HG03060 (cell line): ENCODE measurements around the gene MAP4K5.
A peak's percentile ranks its signal among the peaks of the same experiment; 100 is the strongest.
"Not testable (repeated sequence)": the region's sequence is repeated elsewhere in the genome, so short reads cannot be mapped to it uniquely, and the experiment has no call there.

Source experiments
- ATAC-seq: cut with Tn5 transposase; IDR thresholded peaks from one replicate; pipeline ENCODE4 v1.9.1; 2021; ENCODE audit warnings: low read depth, moderate number of reproducible peaks; ENCODE audit not compliant: unreplicated experiment

MAP4K5 gene

DNA sequence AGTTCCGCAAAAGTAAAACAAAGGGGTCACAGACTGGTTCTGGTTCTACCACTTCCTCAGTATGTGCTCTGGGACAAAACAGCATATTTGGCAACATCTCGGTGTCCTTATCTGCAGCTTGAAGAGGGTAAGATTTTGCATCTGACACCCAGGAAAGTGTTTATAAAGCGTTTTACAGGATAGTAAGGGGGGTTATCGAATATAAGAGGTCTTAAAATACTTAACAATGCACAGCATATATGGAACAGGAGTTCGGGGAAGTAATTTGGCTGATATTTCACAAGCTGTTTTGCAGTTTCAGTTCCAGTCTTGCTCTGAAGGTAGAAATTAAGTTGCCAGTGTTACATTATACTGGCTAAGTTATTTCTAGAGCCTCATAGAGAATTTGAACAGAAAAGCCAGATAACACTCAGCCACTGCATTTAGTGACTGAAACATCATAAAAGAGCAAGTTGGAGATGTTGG, 904 bp upstream of the MAP4K5 start:
- ATAC-seq, result no peak

DNA sequence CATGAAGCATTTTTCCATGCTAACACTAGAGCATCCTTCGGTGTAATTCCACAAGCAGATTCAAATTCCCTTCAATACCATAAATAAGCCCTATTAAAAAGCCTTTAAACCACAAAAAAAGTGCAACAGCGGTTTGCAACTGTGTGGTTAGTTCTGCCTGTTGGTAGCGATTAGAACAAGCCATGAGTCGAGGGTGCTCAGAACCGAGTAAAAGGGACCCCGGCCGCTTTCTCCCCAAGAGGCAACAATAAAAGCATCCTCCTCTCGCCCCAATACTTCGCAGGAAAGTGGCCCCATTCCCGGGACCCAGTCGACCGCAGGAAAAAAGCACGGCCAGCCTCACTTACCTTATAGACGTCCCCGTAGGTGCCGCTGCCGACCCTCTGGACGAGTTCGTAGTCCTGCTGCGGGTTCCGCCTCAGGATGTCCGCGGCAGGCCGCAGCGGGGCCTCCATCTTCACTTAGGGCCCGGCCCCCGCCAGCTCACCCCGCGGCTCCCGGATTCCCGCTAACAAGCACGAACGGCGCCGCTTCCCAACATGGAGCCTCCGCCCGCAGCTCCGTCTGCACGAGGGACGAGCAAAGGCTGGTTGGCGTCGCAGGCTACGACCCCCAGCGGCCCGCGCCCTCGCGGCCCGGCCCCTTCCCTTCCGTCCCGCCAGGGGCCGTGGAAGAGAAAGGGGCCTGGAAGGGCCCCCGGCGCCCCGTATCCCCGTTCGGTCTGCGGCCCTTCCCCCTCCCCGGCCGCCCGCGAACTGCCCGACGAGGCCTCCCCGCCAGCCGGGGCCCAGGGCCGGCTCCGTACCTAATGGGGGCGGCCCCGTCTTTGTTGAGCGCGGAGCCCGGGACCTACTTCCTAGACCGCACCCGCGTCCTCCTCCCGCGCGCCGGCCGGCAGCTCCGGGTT, 521 bp downstream of the MAP4K5 start:
- peak; percentile 11 for ATAC-seq

DNA sequence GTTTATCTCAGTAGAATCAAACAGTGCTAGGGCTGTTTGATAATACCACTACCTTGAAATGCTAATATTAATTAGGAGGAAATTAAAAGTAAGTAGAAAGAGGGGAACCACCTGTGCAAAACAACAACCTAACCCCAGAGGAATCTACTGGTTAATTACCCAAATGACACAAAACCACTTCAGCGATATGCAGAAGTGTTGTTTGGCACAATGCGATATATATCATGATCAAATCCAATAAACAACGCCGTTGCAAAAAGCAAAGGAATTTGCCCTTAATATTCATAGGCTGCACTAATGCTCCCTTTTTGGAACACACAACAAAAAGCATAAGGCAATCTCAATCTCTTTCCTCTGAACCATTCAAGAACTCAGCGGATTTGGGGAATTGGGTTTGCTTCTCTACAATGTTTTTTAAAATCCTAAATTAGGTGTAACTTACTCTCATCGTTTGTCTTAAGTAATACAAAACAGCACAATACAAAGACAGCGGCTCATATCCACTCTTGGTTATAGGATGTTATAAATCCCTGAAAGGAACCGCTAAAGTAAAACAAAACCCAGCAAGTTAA, 1.5 kb downstream of the MAP4K5 start:
- ATAC-seq, result no peak

DNA sequence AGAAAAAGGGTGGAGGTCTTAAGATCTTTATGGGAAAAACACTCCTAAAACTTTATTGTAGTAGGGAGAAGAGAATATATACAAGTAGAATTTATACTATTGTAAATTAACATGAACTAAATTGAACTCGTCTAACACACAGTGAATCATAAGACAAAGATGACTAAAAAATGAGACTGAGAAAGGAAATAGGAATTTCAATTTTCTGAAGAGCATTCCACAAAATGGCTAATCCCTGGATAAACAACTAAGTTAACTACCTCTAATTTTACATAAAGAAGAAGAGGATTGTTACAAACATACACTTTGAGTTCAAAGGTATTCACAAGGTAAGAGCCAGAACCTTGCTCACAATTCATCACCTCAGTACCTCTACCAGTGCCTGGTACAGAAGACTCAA, 2.0 kb downstream of the MAP4K5 start:
- ATAC-seq, result no peak

DNA sequence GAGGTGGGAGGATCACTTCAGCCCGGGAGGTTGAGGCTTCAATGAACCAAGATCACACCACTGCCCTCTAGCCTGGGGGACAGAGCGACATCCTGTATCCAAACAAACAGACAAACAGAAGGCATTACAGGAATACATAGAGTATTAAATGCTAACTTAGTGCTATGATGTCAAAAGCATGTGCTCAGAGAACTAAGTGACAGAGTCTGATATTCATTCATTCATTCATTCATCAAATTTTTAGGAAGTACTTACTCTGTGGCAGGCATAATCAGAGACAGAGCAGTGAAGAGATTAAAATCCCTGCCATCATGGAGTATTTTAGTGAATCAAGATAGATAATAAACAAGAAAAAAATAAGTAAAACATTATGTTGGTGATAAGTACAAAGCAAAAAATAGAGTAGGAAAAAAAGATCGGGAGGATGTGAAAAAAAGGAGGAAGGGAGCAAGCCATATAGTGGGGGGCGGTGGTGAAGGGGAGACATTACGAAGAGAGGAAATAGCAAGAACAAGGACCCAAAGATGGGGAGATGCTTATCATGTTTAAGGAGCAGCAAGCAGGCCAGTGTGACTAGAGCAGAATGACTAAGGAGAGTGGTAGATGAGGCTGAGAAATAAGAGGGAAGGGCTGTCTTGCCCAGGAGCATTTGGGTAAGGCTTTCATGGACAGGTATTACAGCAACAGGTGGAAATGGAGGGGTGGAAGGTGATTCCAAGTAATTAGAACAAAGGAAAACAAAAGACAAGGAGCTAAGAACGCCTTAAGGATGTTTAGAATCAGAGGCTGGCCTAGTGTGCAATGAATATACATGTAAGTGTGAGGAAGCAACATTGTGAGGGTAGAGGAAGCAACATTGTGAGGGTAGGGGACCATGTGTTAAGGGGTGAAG, 2.8 kb downstream of the MAP4K5 start:
- no peak for ATAC-seq

DNA sequence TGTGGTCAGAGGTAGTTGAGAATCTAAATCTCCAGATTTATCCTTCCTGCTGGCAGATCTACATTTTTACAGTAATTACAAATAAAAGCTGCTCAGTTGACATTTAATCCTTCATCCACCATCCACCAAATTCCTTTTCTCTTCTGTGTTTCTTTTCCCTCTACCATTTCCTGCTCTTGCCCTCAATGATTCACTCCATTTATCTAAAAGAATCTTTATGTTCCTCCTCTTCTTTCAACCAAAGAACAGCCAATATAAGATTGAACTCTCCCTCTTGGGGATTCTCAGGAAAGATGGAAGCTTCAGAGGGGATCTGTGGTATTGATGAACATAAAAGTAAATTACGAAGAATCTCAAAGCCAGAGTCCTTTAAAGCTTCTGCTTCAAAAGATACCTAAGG, 4.4 kb downstream of the MAP4K5 start:
- ATAC-seq, result no peak

DNA sequence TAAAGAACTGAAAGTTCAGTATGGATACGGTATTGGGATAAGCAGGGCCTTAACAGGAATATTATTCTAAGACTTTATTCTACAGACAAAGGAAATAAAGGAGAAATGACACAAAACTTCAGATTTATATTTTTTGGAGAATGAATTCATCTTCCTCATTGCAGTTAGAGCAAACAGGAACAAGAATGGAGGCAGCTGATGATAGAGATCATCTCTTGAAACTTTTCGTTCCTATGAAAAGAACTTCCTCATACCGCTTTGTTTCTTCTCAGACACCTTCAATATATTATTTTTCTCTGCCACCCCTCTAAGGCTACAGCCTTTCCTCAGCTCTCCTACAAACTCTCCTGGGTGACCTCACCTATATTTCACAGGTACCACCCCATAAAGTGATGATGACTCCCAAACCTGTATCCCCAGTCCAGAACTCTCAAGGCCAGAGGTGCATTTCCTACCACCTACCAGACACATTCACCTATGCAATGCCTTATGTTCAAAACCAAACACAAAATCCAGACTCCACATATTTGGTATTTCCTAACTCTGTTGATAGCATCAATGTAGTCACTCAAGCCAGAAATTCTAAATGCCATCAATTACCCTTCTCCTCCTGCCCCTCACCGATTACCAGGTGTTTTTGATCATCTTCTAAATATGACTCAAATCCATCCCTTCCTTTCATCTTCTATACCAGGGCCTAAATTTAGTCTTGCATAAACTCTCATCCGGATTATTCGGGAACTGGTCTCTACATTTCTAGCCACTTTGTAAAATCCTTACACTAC, 7.4 kb downstream of the MAP4K5 start:
- no peak for ATAC-seq

DNA sequence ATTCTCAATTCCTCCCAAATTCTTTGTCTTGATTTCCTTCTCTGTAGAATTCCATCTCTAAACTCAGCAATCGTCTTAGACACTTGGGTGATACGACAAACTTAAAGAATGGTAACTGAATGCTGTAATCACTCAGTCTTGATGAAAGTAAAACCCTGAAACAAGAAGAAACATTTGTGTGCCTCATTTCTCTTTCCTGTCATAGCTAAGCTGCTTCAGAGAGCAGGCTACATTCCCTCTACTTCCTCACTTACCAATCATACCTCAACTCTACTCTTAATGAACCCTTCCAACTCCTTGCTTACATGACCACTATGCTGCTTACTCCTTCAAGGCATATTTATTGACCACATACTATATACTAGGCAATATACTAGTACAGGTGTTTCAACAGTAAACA, 8.3 kb downstream of the MAP4K5 start:
- ATAC-seq, result no peak

DNA sequence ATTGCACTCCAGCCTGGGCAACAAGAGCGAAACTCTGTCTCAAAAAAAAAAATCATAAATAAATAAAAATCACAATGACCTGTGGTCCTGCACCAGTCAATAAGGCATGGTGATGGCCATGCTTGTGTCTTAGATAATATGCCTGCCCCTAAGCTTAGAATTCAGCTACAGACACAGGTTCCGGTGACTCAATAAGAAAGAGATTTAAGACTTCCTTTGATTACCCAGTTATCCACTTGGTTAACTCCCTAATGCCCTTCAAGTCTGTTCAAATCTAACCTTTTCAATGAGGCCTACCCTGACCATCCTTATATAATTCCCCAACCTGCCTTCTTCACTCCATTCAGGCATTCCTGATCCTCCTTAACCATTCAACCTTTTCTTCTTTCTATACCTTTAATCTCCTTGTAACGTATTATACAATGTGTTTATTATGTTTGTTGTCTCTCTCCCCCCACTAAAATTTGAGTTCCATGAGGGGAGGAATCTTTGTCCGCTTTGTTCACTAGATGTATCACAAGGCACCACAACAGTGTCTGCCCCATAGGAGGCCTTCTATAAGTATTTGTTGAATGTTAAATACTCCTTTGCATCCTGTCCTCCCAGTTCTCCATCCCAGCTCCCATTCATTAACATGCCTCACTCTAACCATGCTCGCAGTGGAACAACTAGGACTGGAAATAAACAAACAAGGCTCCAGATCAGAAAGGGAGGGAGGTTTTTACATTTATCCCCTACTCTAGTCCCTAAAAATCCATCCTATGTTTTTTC, 8.9 kb downstream of the MAP4K5 start:
- ATAC-seq, result no peak

DNA sequence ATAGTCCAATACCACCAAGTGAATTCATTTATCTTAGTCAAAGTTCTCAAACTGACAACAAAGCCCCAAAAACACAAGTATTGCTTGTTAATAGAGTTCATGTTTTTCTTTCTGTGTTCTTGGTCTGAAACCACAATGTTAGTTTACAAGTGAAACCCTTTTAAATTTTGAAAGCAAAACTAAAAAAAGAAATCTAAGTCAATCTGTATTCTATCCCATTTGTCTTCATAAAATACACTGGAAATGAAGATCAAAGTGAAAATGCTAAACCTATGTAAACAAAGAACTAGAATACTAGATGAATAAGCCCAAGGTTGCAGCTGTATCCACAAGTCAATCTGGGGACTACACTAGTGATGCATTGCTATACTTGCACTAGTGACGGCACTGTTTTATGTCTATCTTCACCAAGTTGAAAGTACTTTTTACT, 10.4 kb downstream of the MAP4K5 start:
- peak; percentile 37 for ATAC-seq

DNA sequence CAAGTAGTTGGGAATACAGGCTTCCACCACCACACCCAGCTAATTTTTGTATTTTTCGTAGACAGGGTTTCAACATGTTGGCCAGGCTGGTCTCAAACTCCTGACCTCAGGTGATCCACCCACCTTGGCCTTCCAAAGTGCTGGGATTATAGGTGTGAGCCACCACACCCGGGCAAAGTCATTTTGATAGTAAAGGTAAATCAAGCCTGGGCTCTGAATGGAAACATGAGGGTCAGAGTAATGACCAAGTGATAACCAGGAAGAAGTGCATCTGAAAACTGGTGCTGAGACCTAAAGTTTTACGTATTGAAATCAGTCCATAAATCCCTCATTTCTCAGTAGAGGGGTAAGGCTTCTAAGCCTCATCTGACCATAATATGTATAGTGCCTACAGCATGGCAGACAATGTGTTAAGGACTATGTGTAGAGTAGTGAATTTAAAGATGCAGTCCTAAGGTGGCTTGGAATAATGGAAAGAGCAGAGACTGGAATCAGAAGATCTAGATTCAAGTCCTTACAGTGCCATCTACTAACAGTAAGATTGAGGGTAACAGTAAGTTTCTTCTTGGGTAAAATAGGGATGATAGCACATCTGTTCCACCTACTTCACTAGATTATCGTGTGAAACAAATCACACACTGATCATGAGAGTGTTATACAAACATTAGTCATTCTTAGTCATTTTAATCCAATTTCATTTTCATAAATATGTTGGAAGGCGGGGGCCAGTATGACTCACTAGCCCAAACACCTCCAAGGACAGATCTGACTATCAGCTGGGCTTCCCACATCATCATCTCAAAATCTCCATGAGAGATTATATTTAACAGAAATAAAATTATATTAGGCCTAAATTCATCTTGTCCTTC, 11.2 kb downstream of the MAP4K5 start:
- ATAC-seq, result peak; percentile 73

DNA sequence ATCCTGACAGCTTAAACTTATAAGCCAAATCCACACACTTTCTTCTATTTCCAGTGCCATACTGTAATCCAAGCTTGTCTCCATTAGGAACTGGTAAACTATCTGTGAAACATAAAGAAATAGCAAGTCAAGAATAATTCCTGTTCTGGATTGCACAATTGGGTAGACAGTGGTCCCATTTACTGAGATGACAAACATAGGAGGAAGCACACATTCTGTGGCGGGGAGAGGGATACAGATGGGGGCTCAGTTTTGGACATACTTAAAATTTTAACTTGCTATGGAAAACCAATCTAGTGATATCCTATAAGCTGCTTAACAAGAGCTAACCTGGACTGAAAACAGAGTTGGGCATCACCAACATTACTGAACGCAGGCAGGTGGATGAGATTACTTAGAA, 16.3 kb downstream of the MAP4K5 start:
- ATAC-seq, result no peak

DNA sequence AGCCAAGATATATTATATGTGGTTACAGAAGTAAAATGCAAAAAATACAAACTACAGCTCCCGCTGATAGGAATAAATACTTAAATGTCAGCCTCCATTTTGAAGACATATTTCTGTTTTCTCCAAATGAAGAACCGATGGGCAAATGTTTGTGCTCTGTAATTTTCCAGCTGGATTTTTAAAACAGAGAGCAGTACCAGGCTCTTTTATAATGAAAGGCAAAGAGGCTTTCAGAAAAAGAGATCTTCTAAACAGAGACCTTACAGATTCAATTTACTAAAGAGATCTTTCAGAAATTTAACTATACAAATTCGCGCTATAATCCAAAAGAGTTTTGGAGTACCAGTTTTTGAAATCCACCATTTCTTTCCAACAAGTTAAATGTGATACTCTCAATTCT, 19.9 kb downstream of the MAP4K5 start:
- ATAC-seq, result no peak

DNA sequence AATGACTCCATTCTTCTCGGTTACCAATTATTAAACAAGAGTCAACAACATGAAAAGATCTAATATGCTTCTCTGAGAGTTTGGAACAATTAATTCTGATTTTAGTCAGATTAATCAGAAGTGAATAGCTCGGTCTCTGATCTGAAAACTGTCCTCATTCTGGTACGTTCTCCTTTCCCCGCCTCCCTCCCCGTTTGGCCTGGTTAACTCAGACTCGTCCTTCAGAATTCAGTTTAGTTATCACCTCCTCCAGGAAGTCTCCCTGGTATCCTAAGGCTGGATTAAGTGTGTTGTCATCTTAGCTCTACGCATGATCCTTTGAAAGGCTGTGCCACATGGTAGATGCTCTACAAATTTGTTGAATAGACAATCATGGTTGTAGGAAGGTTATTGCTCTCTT, 22.2 kb downstream of the MAP4K5 start:
- no peak for ATAC-seq

DNA sequence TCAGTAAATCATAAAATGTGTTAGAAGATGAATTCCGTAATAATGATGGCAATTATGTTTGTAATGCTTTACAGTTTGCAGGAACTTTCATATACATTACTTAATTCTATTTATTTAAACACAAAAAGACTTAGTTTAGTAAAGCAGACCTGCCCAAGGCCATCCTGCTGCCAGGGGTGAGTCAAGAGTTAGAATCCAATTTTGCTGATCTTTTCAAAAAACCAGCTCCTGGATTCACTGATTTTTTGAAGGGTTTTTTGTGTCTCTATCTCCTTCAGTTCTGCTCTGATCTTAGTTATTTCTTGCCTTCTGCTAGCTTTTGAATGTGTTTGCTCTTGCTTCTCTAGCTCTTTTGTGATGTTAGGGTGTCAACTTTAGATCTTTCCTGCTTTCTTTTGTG, 25.3 kb downstream of the MAP4K5 start:
- not testable (repeated sequence) for ATAC-seq

DNA sequence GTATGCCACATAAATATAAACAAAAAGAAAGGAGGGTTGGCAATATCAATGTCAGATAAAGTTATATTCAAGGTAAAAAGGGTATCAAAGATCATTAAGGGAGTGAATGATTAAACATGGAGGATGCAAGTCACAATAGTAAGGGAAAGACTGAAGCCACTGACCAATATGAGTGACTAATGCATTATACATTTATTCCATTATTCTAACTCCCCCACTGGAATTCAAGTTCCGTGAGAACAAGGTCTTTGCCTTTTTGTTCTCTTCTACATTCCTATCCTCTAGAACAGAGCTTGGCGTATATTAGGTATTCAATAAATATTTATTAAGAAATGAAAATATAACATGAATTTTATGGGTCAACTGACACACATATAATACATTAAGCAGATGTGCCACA, 30.7 kb downstream of the MAP4K5 start:
- no peak for ATAC-seq

DNA sequence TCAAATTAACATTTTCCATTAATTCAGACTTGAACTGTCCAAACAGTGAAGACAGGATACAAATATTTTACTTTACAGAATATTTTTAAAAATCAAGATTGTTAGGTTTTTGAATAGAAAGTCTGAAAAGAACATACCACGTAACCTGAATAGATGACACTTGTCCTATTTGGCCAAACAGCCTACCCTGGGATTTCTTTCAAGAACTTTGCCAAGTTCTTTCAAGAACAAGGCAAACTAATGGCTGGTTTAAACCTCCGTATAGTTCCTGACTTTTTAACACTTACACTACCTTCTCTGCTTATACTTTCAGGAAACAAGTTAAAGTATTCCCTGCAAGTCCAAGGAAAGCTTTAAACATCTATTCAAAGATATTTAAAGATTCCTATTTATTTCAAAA, 35.0 kb downstream of the MAP4K5 start:
- no peak for ATAC-seq

DNA sequence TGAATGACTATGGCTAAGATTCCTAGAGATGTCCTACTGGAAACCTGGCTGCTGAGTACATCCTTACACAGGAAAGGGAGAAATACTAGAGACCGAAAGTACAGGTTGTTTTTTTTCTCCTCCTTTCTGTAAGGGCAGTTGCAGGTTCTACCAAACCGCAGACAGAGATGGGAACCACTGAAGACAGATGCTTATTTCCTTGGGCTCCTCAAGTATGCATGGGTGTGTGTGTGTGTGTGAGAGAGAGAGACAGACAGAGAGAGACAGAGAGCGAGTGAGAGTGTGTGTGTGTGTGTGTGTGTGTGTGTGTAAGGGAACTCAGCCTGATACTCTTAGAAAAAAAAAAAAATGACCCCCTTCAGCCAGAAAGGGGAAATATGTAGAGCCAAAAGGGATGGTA, 42.5 kb downstream of the MAP4K5 start:
- no peak for ATAC-seq

DNA sequence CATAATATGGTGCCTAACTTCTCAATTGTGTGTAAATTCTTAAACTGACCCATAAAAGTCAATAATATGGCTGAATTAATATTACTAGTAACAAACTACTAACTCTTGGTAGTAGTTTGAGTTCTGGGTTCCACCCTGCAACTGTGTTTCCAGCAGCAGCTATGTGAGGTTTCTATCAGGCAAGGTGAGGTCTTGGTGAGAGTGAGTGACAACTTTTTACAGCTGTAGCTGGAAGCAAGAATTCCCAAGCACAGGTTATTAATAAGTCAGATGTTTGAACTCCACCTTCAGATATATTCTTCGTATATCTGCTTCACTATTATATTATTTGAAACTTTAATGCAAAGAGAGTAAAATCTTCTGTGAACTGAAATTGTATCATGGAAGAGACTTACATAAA, 43.8 kb downstream of the MAP4K5 start:
- ATAC-seq, result no peak
